ENCODE results near the gene GDF11.

GDF11 gene

GRCh38 chr12:55722948-55723347 is 20.0 kb upstream of the GDF11 start:
- in situ Hi-C loops (cut with HindIII; ENCODE audit: low sequenced_read_pairs): no loop called here

DNA sequence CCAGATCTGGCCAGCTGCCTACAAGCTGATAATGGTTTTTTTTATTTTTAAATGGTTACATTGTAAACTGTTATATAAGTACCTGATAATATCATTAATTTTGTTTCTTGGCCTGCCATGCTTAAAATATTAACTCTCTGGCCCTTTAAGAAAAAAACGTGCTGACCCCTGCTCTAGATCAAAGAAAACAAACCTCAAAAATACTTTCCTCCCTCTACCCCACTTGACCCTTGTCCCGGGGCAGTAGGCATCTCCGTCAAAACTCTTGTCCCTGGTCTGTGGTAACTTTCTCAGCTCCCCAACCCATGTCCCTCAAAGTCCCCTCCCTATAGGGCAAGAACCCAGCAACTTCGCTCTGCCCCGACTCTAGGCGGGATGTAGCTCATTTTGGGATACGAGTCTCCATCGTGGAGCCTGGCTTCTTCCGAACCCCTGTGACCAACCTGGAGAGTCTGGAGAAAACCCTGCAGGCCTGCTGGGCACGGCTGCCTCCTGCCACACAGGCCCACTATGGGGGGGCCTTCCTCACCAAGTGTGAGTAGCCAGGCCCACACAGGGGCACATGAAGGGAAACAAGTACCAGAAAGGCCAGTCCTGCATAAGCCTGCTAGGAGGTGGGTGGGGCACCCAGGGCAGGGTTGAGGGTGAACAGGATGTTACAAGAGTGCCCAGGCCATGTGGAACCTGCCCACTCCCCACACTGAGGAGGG is 19.3 kb upstream of the GDF11 start:
- in situ Hi-C loops (cut with HindIII; ENCODE audit: low sequenced_read_pairs): no loop called here

DNA sequence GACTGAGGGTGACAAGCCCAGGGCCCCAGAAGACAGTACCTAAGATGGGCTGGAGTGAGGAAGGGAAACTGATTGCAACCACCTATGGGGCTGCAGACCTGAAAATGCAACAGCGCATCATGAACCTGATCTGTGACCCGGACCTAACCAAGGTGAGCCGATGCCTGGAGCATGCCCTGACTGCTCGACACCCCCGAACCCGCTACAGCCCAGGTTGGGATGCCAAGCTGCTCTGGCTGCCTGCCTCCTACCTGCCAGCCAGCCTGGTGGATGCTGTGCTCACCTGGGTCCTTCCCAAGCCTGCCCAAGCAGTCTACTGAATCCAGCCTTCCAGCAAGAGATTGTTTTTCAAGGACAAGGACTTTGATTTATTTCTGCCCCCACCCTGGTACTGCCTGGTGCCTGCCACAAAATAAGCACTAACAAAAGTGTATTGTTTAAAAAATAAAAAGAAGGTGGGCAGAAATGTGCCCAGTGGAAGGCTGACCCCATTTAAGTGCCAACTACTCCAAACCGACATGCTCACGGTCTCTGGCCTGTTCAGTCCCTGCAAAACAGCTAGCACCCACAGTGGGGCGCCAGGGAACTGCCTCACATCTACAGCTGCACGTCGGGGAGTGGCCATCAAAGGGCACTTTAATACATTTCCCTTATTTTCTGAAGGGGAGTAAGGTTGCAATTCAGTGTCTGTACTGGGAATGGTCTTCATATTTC is 18.5 kb upstream of the GDF11 start:
- in situ Hi-C loops (cut with HindIII; ENCODE audit: low sequenced_read_pairs): no loop called here

DNA sequence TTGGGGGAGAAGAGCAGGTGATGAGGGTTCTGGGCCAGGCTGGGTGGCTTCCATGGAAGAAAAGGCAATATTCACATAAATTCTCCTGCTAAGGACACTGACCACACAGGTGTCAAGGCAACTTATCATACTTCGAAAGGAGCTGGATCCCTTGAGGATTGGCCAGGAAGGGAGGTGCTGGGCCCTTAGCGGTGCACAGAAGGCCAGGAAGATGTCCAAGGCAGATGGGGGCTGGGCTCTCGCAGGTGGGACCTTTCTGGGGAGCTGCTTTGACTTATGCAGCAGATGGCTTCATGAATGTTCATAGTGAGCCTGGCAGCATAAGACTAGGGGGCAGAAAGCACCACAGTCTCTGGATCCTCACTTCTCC is 18.0 kb upstream of the GDF11 start:
- in situ Hi-C loops (cut with HindIII; ENCODE audit: low sequenced_read_pairs): no loop called here

- in situ Hi-C loops (cut with HindIII; ENCODE audit: low sequenced_read_pairs): no loop called here
Measured at GRCh38 chr12:55725556-55725955, 17.4 kb upstream of the GDF11 start.

DNA sequence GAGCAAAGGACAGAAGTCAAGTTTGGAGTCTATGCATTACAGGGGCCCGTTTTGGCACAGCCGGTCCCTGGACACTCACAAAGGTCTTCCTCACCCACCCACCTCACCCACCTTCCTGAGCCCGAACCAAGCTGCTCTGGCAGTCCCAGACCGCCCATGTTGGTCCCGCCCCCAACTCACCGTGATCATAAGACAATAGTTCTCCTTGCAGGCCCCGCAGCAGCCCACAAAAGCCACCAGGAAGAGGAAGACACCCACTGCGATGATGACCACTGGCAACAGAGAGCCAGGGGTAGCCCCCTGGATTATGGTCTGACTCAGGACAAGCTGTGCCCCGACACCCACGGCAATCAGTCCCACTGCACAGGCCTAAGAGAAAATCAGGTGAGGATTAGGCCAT is 16.0 kb upstream of the GDF11 start:
- in situ Hi-C loops (cut with HindIII; ENCODE audit: low sequenced_read_pairs): no loop called here

DNA sequence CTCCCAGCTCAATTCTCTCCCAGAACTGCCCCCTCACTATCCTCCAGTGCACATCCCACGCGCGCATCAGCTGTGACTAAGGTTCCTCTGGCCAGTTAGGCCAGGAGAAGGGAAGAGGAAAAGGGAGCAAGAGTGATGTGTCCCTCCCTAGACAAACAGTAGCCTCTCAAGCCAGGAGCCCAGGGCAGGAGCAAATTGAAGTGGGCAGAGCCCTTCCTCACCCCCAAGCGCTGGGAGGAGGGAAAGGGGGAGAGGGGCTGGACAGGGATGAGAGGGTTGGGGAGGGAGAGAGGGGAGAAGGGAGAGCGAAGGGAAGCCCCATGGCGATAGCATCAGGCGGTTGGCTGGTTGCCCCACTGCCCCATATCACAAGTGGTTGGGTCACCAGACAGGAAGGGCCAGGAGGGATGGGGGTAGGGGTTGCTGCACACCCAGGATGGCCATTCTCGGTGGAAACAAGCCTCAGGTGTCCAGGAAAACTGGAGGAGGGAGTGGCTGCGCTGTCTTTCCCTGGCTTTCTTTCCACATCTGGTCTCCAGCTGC is 15.2 kb upstream of the GDF11 start:
- in situ Hi-C loops (cut with HindIII; ENCODE audit: low sequenced_read_pairs): no loop called here

- in situ Hi-C loops (cut with HindIII; ENCODE audit: low sequenced_read_pairs): no loop called here
Measured at GRCh38 chr12:55728186-55728938, 14.6 kb upstream of the GDF11 start.

DNA sequence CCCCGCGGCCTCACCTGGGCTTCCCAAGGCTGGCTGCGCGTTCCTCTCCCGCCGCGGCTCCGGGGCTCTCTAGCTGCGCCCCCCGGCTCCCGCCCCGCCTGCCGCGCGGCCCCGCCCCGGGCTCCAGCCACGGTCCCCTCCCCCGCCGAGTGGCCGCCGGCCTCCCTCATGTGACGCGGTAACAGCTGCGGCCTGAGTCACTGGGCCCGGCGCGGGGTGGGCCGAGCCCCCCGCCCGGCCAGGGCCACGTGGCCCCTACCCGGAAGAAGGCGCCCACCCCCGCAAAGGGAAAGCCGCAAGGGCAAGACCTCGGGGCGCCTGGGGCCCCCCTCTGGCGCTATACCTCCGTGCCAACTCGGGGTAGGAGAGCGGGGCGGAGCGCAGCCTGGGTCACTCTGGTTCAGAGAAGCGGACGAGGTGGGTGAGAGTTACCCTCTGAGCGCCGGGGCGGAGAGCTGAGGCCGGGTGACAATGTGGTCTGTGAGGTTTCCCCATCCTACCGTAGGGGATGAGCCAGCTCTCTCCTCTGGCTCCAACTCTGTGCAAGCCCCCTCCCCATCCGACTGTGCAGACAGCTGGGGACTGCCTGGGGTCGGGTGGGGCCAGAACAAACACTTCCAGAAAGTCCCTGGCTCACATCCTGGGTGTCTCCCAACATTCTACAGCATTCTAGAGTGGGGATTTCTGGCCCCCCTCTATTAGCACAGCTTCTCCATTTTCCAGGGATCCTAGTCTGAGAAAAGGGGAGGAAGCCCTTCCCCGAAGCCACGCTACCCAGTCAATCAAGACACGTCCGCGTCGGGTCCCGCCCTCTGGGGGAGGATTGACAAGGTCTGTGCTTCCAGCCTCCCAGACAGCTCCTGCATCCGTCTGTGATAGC is 13.7 kb upstream of the GDF11 start, which contains the start of gene CD63:
Gene CD63, minus strand, starts transcription at position 71 of the 880 bp plus-strand sequence. CDS start 668 bp downstream, outside the sequence.
- in situ Hi-C loops (cut with HindIII; ENCODE audit: low sequenced_read_pairs): no loop called here

GRCh38 chr12:55729819-55730818 is 12.8 kb upstream of the GDF11 start:
- in situ Hi-C loops (cut with HindIII; ENCODE audit: low sequenced_read_pairs): no loop called here

- in situ Hi-C loops (cut with HindIII; ENCODE audit: low sequenced_read_pairs): no loop called here
Measured at GRCh38 chr12:55732288-55732687, 10.6 kb upstream of the GDF11 start.

- in situ Hi-C loops (cut with HindIII; ENCODE audit: low sequenced_read_pairs): no loop called here
Measured at GRCh38 chr12:55733021-55733555, 9.8 kb upstream of the GDF11 start.

DNA sequence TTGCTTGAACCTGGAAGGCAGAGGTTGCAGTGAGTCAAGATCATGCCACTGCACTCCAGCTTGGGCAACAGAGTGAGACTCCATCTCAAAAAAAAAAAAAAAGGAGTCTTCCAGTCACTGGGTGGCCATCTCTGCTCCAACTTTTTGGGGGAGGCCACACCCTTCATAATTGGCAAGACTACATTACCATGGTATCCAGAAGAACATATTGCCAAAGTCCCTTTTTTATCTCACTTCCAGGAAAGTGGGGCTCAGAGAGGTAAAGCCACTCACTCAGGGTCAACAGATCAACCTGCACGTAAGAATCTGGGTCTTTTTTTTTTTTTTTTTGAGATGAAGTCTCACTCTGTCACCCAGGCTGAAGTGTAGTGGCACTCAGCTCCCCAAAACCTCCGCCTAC is 9.1 kb upstream of the GDF11 start:
- in situ Hi-C loops (cut with HindIII; ENCODE audit: low sequenced_read_pairs): no loop called here

DNA sequence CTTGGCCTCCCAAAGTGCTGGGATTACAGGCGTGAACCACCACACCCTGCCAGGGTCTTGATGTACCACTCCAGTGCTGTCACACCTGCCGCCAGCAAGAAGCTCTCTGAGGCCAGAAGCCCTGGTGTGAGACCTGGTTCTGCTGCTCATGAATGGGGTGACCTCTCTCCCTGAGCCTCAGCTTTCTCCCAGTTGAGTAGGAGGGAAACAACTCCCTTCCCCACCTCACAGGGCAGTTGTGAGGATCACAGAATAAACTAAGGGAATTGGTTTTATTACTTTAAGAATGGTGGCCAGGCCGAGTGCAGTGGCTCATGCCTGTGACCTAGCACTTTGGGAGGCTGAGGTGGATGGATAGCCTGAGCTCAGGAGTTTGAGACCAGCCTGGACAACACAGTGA is 8.3 kb upstream of the GDF11 start:
- in situ Hi-C loops (cut with HindIII; ENCODE audit: low sequenced_read_pairs): no loop called here

DNA sequence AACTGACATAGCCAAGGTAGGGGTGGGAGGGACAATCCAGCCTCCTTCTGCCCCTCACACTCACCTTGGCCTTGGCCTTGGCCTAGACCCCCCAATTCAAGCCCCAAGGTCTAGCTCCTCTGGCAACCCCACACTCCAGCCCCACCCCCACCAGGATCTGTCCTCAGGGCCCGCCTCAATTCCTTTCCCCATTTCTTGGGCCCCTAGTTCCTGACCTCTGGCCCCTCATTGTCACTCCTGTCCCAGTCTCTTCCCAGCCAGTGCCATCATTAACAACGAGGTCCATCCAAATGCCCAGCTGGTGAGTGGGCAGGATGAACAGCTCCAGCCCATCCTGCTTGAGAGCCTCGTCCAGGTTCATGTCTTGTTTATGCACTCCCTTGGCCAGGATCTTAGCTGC is 6.8 kb upstream of the GDF11 start:
- in situ Hi-C loops (cut with HindIII; ENCODE audit: low sequenced_read_pairs): no loop called here

GRCh38 chr12:55736780-55737580 is 5.9 kb upstream of the GDF11 start:
- in situ Hi-C loops (cut with HindIII; ENCODE audit: low sequenced_read_pairs): no loop called here

- in situ Hi-C loops (cut with HindIII; ENCODE audit: low sequenced_read_pairs): no loop called here
Measured at GRCh38 chr12:55737581-55738122, 5.3 kb upstream of the GDF11 start.

Data from endothelial cell of hepatic sinusoid (primary cell).